Hepatocyte (in vitro differentiated cells): ENCODE measurements around the gene GPX2.

ENCODE experiments used
- CTCF ChIP-seq: fragments of 200-600 bp; sonication (generic); IDR thresholded peaks from 2 replicates; pipeline ENCODE4 v1.5.1; 2016; ENCODE audit warnings: antibody characterized with exemption, mild to moderate bottlenecking; ENCODE audit not compliant: poor library complexity
- EZH2phosphoT487 ChIP-seq: fragments of 200-600 bp; sonication (generic); IDR thresholded peaks from one replicate; pipeline ENCODE4 v1.6.1; 2018; ENCODE audit warnings: antibody characterized with exemption, mild to moderate bottlenecking, low read depth, moderate library complexity; ENCODE audit not compliant: unreplicated experiment, severe bottlenecking

GRCh38 chr14:64932231-64932630 lies 10.3 kb downstream of the GPX2 start:
- no peak for TF ChIP-seq CTCF
- TF ChIP-seq EZH2phosphoT487, result no peak
